Skin of body (tissue), 2 donors: ENCODE measurements around the gene RGS7BP. TPM values are rescaled to one million over a fixed set of nuclear protein-coding genes. Genes with fewer than 3 reads are reported as not detected.
"Not testable (repeated sequence)": the region's sequence is repeated elsewhere in the genome, so short reads cannot be mapped to it uniquely, and the experiment has no call there.

Experiments used
- DNase-seq: peaks from one replicate; lab custom pipeline; 2025; lab: John Stamatoyannopoulos, UW
- total RNA-seq: library from RNA; depleted of rRNA; stranded (reverse); fragments of >200 nt; gene quantifications from one replicate; pipeline ENCODE4 v1.2.3, GENCODE V29; 2014

The RGS7BP gene
- total RNA-seq, 1 donor from 2014 or later: 0.89 TPM

GRCh38 chr5:64557911-64558310 is 52.1 kb downstream of the RGS7BP start:
- DNase-seq: no peak

- DNase-seq: not testable (repeated sequence)
These were observed 52.8 kb downstream of the RGS7BP start for GRCh38 chr5:64558641-64559040.

GRCh38 chr5:64566310-64566916 is 60.6 kb downstream of the RGS7BP start:
- no peak for DNase-seq

GRCh38 chr5:64569858-64570257 is 64.0 kb downstream of the RGS7BP start:
- DNase-seq: no peak

- no peak for DNase-seq
These were observed 64.7 kb downstream of the RGS7BP start for GRCh38 chr5:64570395-64570996.

GRCh38 chr5:64575561-64575960 is 69.7 kb downstream of the RGS7BP start:
- DNase-seq: no peak

- DNase-seq: peak; percentile 77
These were observed 70.4 kb downstream of the RGS7BP start for GRCh38 chr5:64576250-64576649.

- peak; percentile 37 for DNase-seq
These were observed 79.8 kb downstream of the RGS7BP start for GRCh38 chr5:64585646-64586045.

GRCh38 chr5:64587370-64587769 is 81.6 kb downstream of the RGS7BP start:
- no peak for DNase-seq

- DNase-seq: no peak
These were observed 87.0 kb downstream of the RGS7BP start for GRCh38 chr5:64592730-64593341.

GRCh38 chr5:64594025-64594424 is 88.2 kb downstream of the RGS7BP start:
- no peak for DNase-seq

GRCh38 chr5:64594601-64595000 is 88.8 kb downstream of the RGS7BP start:
- DNase-seq: no peak

GRCh38 chr5:64595031-64595855 is 89.4 kb downstream of the RGS7BP start:
- DNase-seq: no peak

- DNase-seq: no peak
These were observed 93.4 kb downstream of the RGS7BP start for GRCh38 chr5:64599226-64599625.

- DNase-seq: no peak
These were observed 97.9 kb downstream of the RGS7BP start for GRCh38 chr5:64603676-64604075.

- no peak for DNase-seq
These were observed 101.1 kb downstream of the RGS7BP start for GRCh38 chr5:64606926-64607325.

GRCh38 chr5:64612344-64612961 is 106.6 kb downstream of the RGS7BP start:
- peak; percentile 34 for DNase-seq

- DNase-seq: no peak
These were observed 110.1 kb downstream of the RGS7BP start for GRCh38 chr5:64615895-64616294.

- DNase-seq: no peak
These were observed 113.8 kb downstream of the RGS7BP start for GRCh38 chr5:64619609-64620008.

GRCh38 chr5:64622991-64623390 is 117.2 kb downstream of the RGS7BP start:
- DNase-seq: no peak

- no peak for DNase-seq
These were observed 119.9 kb downstream of the RGS7BP start for GRCh38 chr5:64625678-64626077.

- no peak for DNase-seq
These were observed 123.1 kb downstream of the RGS7BP start for GRCh38 chr5:64628901-64629300.
